Peyer's patch (tissue), 4 donors: Measurements from ENCODE around the gene LMO7.

ENCODE experiments used
- CTCF ChIP-seq, 6 experiments: fragments of 450-650 bp in 4 of 6; fragments of 200-600 bp in 2 of 6; sonication (generic) in 1 of 6; IDR thresholded peaks; one replicate each; pipeline ENCODE4 v1.5.1; 2017 to 2019; ENCODE audit warnings: antibody characterized with exemption in 6 of 6, mild to moderate bottlenecking in 3 of 6, moderate library complexity in 1 of 6
- POLR2A ChIP-seq, 2 donors: fragments of 450-650 bp; IDR thresholded peaks; one replicate each; pipeline ENCODE4 v1.5.1; 2017; ENCODE audit warnings: antibody characterized with exemption in 2 of 2, mild to moderate bottlenecking in 2 of 2, moderate library complexity in 2 of 2

- TF ChIP-seq POLR2A (IDR thresholded peaks at IDR 0.05) (no peak), CTCF (IDR thresholded peaks at IDR 0.05) (no peak)
Measured at GRCh38 chr13:75897386-75897785, 261.3 kb downstream of the LMO7 start.
